GM23338 (cell line): ENCODE measurements around the gene NR4A1. TPM values are rescaled to one million over a fixed set of nuclear protein-coding genes. Genes with fewer than 3 reads are reported as not detected.

ENCODE experiments used
- ATAC-seq: fragments of 200-7000 bp; cut with Tn5 transposase; 3 replicates; pipeline ENCODE4 v1.9.1; 2020
- DNase-seq: peaks from one replicate; pipeline ENCODE4 v3.0.0-alpha.2; 2015; ENCODE audit warnings: low spot score
- H2AFZ ChIP-seq: fragments of 200-600 bp; sonication (generic); 2 replicates; pipeline ENCODE4 v1.8.0; 2016; ENCODE audit warnings: antibody characterized with exemption, mild to moderate bottlenecking, moderate library complexity
- H3F3A ChIP-seq: fragments of 200-600 bp; sonication (generic); replicated peaks from 2 replicates; pipeline ENCODE4 v1.8.0; 2017; ENCODE audit warnings: antibody characterized with exemption, mixed run types, low read depth
- H3K27ac ChIP-seq: fragments of 200-600 bp; sonication (generic); 2 replicates; pipeline ENCODE4 v1.6.1; 2016; ENCODE audit warnings: low read depth
- H3K27me3 ChIP-seq: fragments of 200-600 bp; sonication (generic); 2 replicates; pipeline ENCODE4 v1.8.0; 2016; ENCODE audit warnings: mild to moderate bottlenecking, mixed run types, moderate library complexity; ENCODE audit not compliant: insufficient read depth
- H3K36me3 ChIP-seq: fragments of 200-600 bp; sonication (generic); 2 replicates; pipeline ENCODE4 v1.8.0; 2016; ENCODE audit warnings: mild to moderate bottlenecking; ENCODE audit not compliant: insufficient read depth
- H3K4me1 ChIP-seq: fragments of 200-600 bp; sonication (generic); 2 replicates; pipeline ENCODE4 v1.8.0; 2016; ENCODE audit warnings: mild to moderate bottlenecking, moderate library complexity; ENCODE audit not compliant: insufficient read depth
- H3K4me2 ChIP-seq: fragments of 200-600 bp; sonication (generic); 2 replicates; pipeline ENCODE4 v1.7.1; 2017; ENCODE audit warnings: mixed run types
- H3K4me3 ChIP-seq: fragments of 200-600 bp; sonication (generic); 2 replicates; pipeline ENCODE4 v1.6.1; 2016; ENCODE audit warnings: mixed run types
- H3K79me2 ChIP-seq: fragments of 200-600 bp; sonication (generic); replicated peaks from 2 replicates; pipeline ENCODE4 v1.8.0; 2017; ENCODE audit warnings: mild to moderate bottlenecking; ENCODE audit not compliant: insufficient read depth
- H3K9me2 ChIP-seq: fragments of 200-600 bp; sonication (generic); 2 replicates; pipeline ENCODE4 v1.8.0; 2017; ENCODE audit not compliant: insufficient read depth
- H4K20me1 ChIP-seq: fragments of 200-600 bp; sonication (generic); replicated peaks from 2 replicates; pipeline ENCODE4 v1.8.0; 2017; ENCODE audit warnings: mild to moderate bottlenecking; ENCODE audit not compliant: insufficient read depth
- H3K27ac Mint-ChIP-seq: 2 replicates; pipeline ENCODE4 v1.8.0; 2020; ENCODE audit warnings: inconsistent platforms, mild to moderate bottlenecking, moderate library complexity, mixed read lengths
- H3K27me3 Mint-ChIP-seq: 3 replicates; pipeline ENCODE4 v1.8.0; 2022; ENCODE audit warnings: low read depth, mild to moderate bottlenecking, moderate library complexity, mixed read lengths, inconsistent platforms; ENCODE audit not compliant: insufficient read depth, poor library complexity
- H3K36me3 Mint-ChIP-seq: 3 replicates; pipeline ENCODE4 v1.8.0; 2021; ENCODE audit warnings: low read depth, mild to moderate bottlenecking, inconsistent platforms, moderate library complexity, mixed read lengths
- H3K4me1 Mint-ChIP-seq: 3 replicates; pipeline ENCODE4 v1.8.0; 2020; ENCODE audit warnings: mild to moderate bottlenecking, inconsistent platforms, mixed read lengths
- H3K4me3 Mint-ChIP-seq: 3 replicates; pipeline ENCODE4 v1.8.0; 2021; ENCODE audit warnings: moderate library complexity, mild to moderate bottlenecking, inconsistent platforms, mixed read lengths
- H3K9me3 Mint-ChIP-seq: 3 replicates; pipeline ENCODE4 v1.8.0; 2020; ENCODE audit warnings: moderate library complexity, mild to moderate bottlenecking, inconsistent platforms, mixed read lengths
- CREB1 ChIP-seq: fragments of 250-450 bp; sonication (Bioruptor Pico); IDR thresholded peaks from 2 replicates; pipeline ENCODE4 v1.5.0; 2020; ENCODE audit warnings: low read depth, mild to moderate bottlenecking, moderate library complexity
- CTCF ChIP-seq, 2 experiments: fragments of 200-600 bp in 1 of 2; sonication (generic) in 1 of 2; conservative IDR thresholded peaks; 2 replicates each; pipeline versions ENCODE4 v1.5.1 to v1.6.1; 2016 to 2017; ENCODE audit warnings: antibody characterized with exemption in 2 of 2, low read depth in 2 of 2, mild to moderate bottlenecking in 2 of 2, moderate library complexity in 1 of 2
- ETS1 ChIP-seq: IDR thresholded peaks from 2 replicates; pipeline ENCODE4 v1.6.1; 2016; ENCODE audit warnings: antibody characterized with exemption
- EZH2 ChIP-seq: fragments of 200-600 bp; sonication (generic); IDR thresholded peaks from one replicate; pipeline ENCODE4 v1.8.0; 2017; ENCODE audit warnings: antibody characterized with exemption, mild to moderate bottlenecking, low read depth; ENCODE audit not compliant: unreplicated experiment
- EZH2phosphoT487 ChIP-seq: fragments of 200-600 bp; sonication (generic); IDR thresholded peaks from one replicate; pipeline ENCODE4 v1.8.1; 2018; ENCODE audit warnings: antibody characterized with exemption; ENCODE audit not compliant: unreplicated experiment
- JUNB ChIP-seq: IDR thresholded peaks from one replicate; pipeline ENCODE4 v1.6.1; 2016; ENCODE audit warnings: antibody characterized with exemption; ENCODE audit not compliant: unreplicated experiment
- NANOG ChIP-seq: IDR thresholded peaks from 2 replicates; pipeline ENCODE4 v1.6.1; 2016; ENCODE audit warnings: antibody characterized with exemption, borderline replicate concordance
- POLR2AphosphoS5 ChIP-seq: IDR thresholded peaks from 2 replicates; pipeline ENCODE4 v1.6.1; 2016; ENCODE audit warnings: antibody characterized with exemption, low read depth
- REST ChIP-seq: IDR thresholded peaks from one replicate; pipeline ENCODE4 v1.6.1; 2018; ENCODE audit warnings: antibody characterized with exemption; ENCODE audit not compliant: unreplicated experiment
- STAT1 ChIP-seq: IDR thresholded peaks from one replicate; pipeline ENCODE4 v1.6.1; 2016; ENCODE audit warnings: antibody characterized with exemption; ENCODE audit not compliant: unreplicated experiment
- ZNF114 ChIP-seq: fragments of 250-450 bp; sonication (Bioruptor Pico); IDR thresholded peaks from 2 replicates; pipeline ENCODE4 v1.5.0; 2020; ENCODE audit warnings: mild to moderate bottlenecking, moderate library complexity
- ZNF331 ChIP-seq: fragments of 250-450 bp; sonication (Bioruptor Pico); IDR thresholded peaks from 2 replicates; pipeline ENCODE4 v1.5.0; 2020; ENCODE audit warnings: low read depth, mild to moderate bottlenecking, moderate library complexity
- ZNF462 ChIP-seq: fragments of 250-450 bp; sonication (Bioruptor Pico); IDR thresholded peaks from 2 replicates; pipeline ENCODE4 v1.5.0; 2020; ENCODE audit warnings: mild to moderate bottlenecking, moderate library complexity
- polyA plus RNA-seq: library from polyadenylated mRNA; unstranded; fragments of >200 nt; fragmentation: Nextera tagmentation; extraction: Ambion mirVana; gene quantifications from 2 replicates; pipeline ENCODE4 v1.2.1, GENCODE V29; 2016
- total RNA-seq: library from RNA; depleted of rRNA; stranded (reverse); fragments of >200 nt; shearing (Covaris generic); gene quantifications from 2 replicates; pipeline ENCODE4 v1.2.3, GENCODE V29; 2014

NR4A1 gene
- total and polyA plus RNA-seq, 2 experiments from 2014 or later: 7.5 to 19.1 TPM

DNA sequence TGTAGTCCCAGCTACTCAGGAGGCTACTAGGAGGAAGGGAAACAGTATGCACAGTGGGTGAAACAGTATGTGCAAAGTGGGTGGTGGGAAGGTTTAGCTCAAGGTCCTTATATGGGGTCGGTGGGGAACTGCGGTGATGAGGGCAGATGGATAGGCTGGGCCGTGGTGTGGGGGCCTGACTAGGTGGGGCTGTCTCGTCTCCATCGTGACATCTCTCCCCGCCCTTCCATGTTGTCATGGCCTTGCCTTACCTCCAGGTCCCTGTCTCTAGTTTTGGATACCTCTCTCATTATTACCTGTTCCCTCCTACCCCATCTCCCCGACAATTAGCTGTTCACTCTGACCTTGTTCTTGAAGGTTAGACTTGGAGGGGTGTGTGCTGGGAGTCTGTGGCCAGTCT, 4.4 kb upstream of the NR4A1 start:
- Mint-ChIP-seq H3K4me3 (no peak overlapping the region), H3K27me3 (peaks cover 35% of the 10 kb centered on the region), H3K9me3 (no peaks in the 10 kb centered on the region; the same call in 2 of the 3 replicates), H3K36me3 (peaks cover 11% of the 10 kb centered on the region; the same call in 2 of the 3 replicates), H3K4me1 (peaks cover 23% of the 10 kb centered on the region), H3K27ac (no peak overlapping the region)
- Histone ChIP-seq H3K4me1 (peaks cover 11% of the 10 kb centered on the region), H2AFZ (no peak overlapping the region), H3K27ac (no peak overlapping the region), H3K4me3 (no peak overlapping the region), H3K27me3 (peaks cover 41% of the 10 kb centered on the region), H3F3A (peaks cover 2% of the 10 kb centered on the region; the same call in 1 of the 2 replicates), H4K20me1 (peaks cover 13% of the 10 kb centered on the region), H3K9me2 (no peaks in the 10 kb centered on the region), H3K36me3 (no peaks in the 10 kb centered on the region), H3K79me2 (no peaks in the 10 kb centered on the region), H3K4me2 (no peak overlapping the region)
- no peak for TF ChIP-seq REST
- no peak for TF ChIP-seq ZNF114 (CRISPR knock-in tag)
- no peak for TF ChIP-seq STAT1
- TF ChIP-seq NANOG: no peak
- TF ChIP-seq CREB1 (CRISPR knock-in tag): no peak
- TF ChIP-seq ZNF331 (CRISPR knock-in tag): no peak
- no peak for TF ChIP-seq CTCF (conservative IDR thresholded peaks at IDR 0.05; ENCODE audit: low read depth in 2 of 2)
- TF ChIP-seq ETS1: no peak
- no peak for TF ChIP-seq POLR2AphosphoS5
- no peak for TF ChIP-seq EZH2
- TF ChIP-seq JUNB: no peak
- TF ChIP-seq ZNF462: no peak
- no peak for TF ChIP-seq EZH2phosphoT487
- ATAC-seq (no peak), DNase-seq (no peak)
